ENCODE results near the gene HIF1A.
A peak's percentile ranks its signal among the peaks of the same experiment; 100 is the strongest.

Gene HIF1A

DNA sequence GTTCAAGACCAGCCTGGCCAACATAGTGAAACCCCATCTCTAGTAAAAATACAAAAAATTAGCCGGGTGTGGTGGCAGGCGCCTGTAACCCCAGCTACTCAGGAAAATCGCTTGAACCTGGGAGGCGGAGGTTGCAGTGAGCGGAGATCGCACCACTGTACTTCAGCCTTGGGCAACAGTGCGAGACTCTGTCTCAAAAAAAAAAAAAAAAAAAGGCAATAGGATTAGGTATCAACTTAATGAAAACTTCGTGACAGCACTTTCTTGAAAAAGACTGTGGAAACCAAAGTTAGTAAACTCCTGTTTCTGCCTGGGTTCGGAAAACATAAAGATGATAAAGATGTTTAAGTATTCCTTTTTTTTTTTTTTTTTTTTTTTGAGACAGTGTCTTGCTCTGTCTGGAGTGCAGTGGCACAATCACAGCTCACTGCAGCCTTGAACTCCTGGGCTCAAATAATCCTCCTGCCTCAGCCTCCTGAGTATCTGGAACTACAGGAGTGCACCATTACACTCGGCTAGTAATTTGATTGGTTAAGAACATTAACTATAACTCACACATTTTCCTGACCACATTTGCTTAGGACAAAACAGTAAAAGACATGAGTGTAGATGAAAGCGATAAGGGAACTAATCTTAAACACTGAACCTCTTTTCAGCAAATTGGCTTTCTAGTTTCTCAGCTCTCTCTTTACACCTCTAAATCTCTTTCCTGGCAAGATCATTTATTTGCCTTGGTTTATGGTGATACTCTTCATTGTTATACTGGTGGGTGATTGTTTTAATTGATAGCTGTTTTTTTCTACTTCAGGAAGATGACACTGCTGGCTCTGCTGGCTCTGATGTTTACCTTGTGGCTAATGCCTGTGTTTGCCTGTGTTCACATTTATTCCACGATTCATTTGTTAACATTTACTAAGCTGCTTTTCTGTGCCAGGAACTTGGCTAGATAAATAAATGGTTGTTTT, 15.8 kb downstream of the HIF1A start:
- peaks cover 88% of the 10 kb centered on the region for H3K4me1 ChIP-seq (ENCODE audit: control insufficient read depth, low read length)
- peak overlapping the region; percentile 44 for H3K4me2 ChIP-seq (ENCODE audit: low read length)
- H3K9me3 ChIP-seq (ENCODE audit: control insufficient read depth, insufficient read depth, low read length) = peaks cover 9% of the 10 kb centered on the region; the same call in 1 of the 2 replicates
- peaks cover 15% of the 10 kb centered on the region for H3F3A ChIP-seq (ENCODE audit: control insufficient read depth, insufficient read depth)
- TF ChIP-seq CTCF (IDR thresholded peaks at IDR 0.05; ENCODE audit: low read depth, low read length, poor library complexity, severe bottlenecking) (no peak), EZH2phosphoT487 (IDR thresholded peaks at IDR 0.05; ENCODE audit: borderline replicate concordance, low read length) (no peak)
- H3K36me3 ChIP-seq (ENCODE audit: control insufficient read depth, low read length) = peaks cover 25% of the 10 kb centered on the region
- no peaks in the 10 kb centered on the region for H3K27me3 ChIP-seq (ENCODE audit: control insufficient read depth, low read length)
- peaks cover 96% of the 10 kb centered on the region for H3K79me2 ChIP-seq (ENCODE audit: control insufficient read depth, low read length)
- peak overlapping the region; percentile 17; the same call in 1 of the 2 replicates for H3K4me3 ChIP-seq (ENCODE audit: low read length)
- no peaks in the 10 kb centered on the region for H3K9me2 ChIP-seq (replicated peaks; ENCODE audit: control insufficient read depth, low read length)
- H4K20me1 ChIP-seq (ENCODE audit: control insufficient read depth, insufficient read depth, low read depth, low read length) = peaks cover 41% of the 10 kb centered on the region
- H3K27ac ChIP-seq (ENCODE audit: low read depth, low read length) = no peak overlapping the region

DNA sequence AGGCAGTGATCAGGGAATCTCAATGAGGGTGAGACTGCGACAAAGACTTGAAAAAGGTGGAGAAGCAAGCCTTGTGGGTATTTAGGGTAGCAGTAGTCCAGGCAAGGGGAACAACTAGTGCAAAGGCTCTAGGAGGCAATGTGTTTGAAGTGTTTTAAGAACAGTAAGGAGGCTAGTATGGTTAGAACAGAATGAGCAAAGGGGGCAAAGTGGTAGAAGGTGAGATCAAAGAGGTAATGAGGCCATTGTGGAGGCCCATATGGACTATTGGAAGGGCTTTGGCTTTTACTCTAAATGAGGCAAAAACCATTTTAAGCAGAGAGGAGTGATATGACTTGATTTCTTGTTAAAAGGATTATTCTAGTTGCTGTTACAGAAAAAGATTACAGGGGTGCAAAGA, 16.8 kb downstream of the HIF1A start:
- Histone ChIP-seq H3F3A (ENCODE audit: control insufficient read depth, insufficient read depth) (peaks cover 9% of the 10 kb centered on the region; the same call in 1 of the 2 replicates), H3K27ac (ENCODE audit: low read depth, low read length) (no peak overlapping the region), H3K4me2 (ENCODE audit: low read length) (peak overlapping the region; percentile 25), H3K9me2 (replicated peaks; ENCODE audit: control insufficient read depth, low read length) (no peaks in the 10 kb centered on the region), H3K4me1 (ENCODE audit: control insufficient read depth, low read length) (peaks cover 88% of the 10 kb centered on the region), H3K36me3 (ENCODE audit: control insufficient read depth, low read length) (peaks cover 15% of the 10 kb centered on the region; the same call in 1 of the 2 replicates), H3K9me3 (ENCODE audit: control insufficient read depth, insufficient read depth, low read length) (no peaks in the 10 kb centered on the region), H3K4me3 (ENCODE audit: low read length) (no peak overlapping the region), H4K20me1 (ENCODE audit: control insufficient read depth, insufficient read depth, low read depth, low read length) (peaks cover 42% of the 10 kb centered on the region), H3K79me2 (ENCODE audit: control insufficient read depth, low read length) (peaks cover 96% of the 10 kb centered on the region), H3K27me3 (ENCODE audit: control insufficient read depth, low read length) (no peaks in the 10 kb centered on the region)
- no peak for TF ChIP-seq CTCF (IDR thresholded peaks at IDR 0.05; ENCODE audit: low read depth, low read length, poor library complexity, severe bottlenecking)
- TF ChIP-seq EZH2phosphoT487 (IDR thresholded peaks at IDR 0.05; ENCODE audit: borderline replicate concordance, low read length) = no peak

DNA sequence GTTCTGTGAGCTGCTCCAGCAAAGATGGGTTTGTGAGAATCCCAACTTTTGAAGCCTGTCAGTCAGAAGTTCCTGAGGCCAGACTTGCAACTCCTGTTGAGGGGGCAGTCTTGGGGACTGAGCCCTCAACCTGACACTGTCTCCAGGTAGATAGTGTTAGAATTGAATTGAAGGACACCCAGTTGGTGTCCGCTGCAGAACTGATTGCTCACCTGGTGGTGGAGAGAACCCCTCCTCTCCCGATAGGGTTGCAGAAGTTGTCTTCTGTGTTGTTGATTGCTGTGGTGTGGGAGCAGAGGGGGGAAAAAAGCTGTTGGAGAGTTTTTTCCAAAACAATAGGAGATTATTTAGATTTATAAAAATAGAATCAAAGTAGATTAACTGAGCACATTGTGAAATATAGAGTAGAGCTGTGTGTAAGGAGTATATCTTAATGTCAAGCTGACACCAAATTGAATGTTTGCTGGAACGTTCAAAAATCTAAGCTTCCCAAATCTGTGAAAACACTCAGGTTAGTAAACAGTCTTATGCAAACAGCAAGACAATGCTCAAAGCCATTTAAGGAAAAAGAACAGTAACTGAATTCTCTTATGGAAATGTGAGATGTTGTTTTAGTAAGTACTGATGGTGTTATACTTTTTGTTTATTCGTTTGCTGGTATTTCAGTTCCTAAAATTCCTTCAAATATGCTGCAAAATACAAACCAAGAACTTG, 18.6 kb downstream of the HIF1A start:
- Histone ChIP-seq H3K27me3 (ENCODE audit: control insufficient read depth, low read length) (no peaks in the 10 kb centered on the region), H3K9me3 (ENCODE audit: control insufficient read depth, insufficient read depth, low read length) (no peaks in the 10 kb centered on the region), H3K9me2 (replicated peaks; ENCODE audit: control insufficient read depth, low read length) (no peaks in the 10 kb centered on the region), H3K4me3 (ENCODE audit: low read length) (no peak overlapping the region), H4K20me1 (ENCODE audit: control insufficient read depth, insufficient read depth, low read depth, low read length) (peaks cover 53% of the 10 kb centered on the region), H3K4me1 (ENCODE audit: control insufficient read depth, low read length) (peaks cover 99% of the 10 kb centered on the region), H3K4me2 (ENCODE audit: low read length) (peak overlapping the region; percentile 25), H3K36me3 (ENCODE audit: control insufficient read depth, low read length) (peaks cover 26% of the 10 kb centered on the region), H3F3A (ENCODE audit: control insufficient read depth, insufficient read depth) (peaks cover 16% of the 10 kb centered on the region), H3K79me2 (ENCODE audit: control insufficient read depth, low read length) (peaks cover 100% of the 10 kb centered on the region), H3K27ac (ENCODE audit: low read depth, low read length) (no peak overlapping the region)
- TF ChIP-seq EZH2phosphoT487 (IDR thresholded peaks at IDR 0.05; ENCODE audit: borderline replicate concordance, low read length) = no peak
- no peak for TF ChIP-seq CTCF (IDR thresholded peaks at IDR 0.05; ENCODE audit: low read depth, low read length, poor library complexity, severe bottlenecking)
